ENCODE measurements around the gene EEIG2.

The EEIG2 gene

GRCh38 chr1:108585313-108585712, 25.4 kb downstream of the EEIG2 start:
- no peak for DNase-seq

- DNase-seq, result no peak
Observed at GRCh38 chr1:108590441-108590840, 30.5 kb downstream of the EEIG2 start.

- no peak for DNase-seq
Observed at GRCh38 chr1:108590957-108591356, 31.1 kb downstream of the EEIG2 start.

DNA sequence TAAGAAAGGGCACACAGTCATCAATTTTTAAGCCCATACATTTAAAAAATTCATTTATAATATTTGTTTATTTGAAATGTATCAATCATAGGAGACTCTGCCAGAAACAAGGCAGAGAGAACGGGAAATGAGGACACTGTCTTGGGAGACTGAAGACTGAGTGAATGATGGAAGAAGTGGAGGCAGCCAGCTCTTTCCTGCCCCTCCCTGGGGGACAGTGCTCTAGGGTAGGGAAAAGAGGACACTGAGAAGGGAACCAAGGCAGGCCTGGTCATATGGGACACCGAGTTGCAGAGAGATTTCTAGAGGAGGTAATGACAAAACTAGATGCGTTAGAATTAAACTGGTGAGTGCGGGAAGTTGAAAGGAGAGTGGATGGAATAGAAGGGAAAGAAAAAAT, 31.6 kb downstream of the EEIG2 start:
- DNase-seq, result no peak

DNA sequence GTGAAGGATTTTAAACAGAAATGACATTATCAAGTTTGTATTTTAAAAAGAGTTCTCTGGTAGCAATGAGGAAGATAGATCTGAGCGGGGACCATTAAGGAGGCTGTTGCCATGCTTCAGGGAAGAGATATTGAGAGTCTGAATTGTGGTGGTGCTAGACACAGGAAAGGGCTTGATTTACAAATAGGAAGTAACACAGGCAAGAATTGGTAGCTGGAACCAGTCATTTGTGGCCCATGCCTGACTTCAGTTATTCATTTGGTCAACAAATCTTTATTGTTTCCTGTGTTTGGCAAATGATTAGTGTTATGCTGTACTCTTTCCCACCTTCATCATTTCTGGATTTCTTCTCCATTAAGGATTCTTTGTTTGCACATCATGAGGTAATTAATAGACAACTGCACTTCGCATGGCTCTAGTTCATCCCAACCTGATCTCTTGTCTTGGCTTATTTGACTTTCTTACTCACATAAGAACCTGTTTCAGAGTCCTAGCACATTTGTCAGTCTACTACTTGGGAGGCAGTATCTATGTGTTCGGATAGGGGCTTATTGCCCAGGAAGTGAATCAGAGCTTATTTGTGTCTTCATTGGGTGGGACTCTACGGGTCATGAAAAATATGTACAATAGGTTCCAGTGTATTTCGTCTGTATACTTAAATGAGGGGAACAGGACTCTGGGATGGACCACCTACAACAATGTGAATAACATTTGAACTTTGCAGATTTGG, 32.3 kb downstream of the EEIG2 start:
- DNase-seq, result no peak

GRCh38 chr1:108593448-108593847, 33.5 kb downstream of the EEIG2 start:
- no peak for DNase-seq

GRCh38 chr1:108595507-108595906, 35.6 kb downstream of the EEIG2 start:
- DNase-seq, result no peak

DNA sequence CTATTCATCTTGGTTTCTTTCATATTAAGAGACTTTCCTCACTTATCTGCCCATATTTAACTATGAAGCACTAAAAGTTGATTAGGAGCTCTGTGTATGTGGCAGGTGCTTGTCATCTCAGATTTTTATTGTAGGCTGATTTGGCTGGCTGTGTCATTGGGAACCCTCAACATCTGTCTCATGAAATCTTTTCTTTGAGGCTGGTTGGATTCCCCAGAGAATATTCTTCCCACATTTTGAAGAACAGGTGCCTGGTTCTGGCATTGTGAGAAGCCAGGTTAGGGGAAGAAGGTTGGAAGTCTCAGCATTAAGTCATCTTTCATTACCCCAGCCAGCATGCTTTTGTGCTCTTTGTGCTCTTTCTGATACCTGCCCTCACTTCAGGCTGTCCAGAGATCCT, 37.1 kb downstream of the EEIG2 start:
- DNase-seq, result no peak

GRCh38 chr1:108598340-108598739, 38.4 kb downstream of the EEIG2 start:
- DNase-seq, result no peak

DNA sequence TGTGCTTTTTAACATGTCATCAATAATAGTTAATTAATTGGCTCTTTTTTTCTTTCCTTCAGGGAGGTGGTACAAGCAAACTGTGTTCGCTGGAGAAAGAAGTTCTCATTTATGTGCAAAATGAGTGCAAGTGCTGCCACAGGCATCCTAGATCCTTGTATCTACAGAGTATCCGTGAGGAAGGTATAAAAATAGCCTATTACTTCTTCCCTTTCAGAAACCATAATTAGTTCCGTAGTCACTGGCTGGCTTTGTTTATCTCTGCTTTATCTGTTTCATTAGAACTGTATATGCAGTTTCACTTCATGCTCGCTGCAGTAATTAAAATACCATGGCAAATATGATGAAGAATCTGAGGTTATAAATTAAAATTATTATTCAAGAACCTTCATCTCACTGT, 40.6 kb downstream of the EEIG2 start:
- no peak for DNase-seq

GRCh38 chr1:108601708-108602410, 42.0 kb downstream of the EEIG2 start:
- DNase-seq, result no peak

DNA sequence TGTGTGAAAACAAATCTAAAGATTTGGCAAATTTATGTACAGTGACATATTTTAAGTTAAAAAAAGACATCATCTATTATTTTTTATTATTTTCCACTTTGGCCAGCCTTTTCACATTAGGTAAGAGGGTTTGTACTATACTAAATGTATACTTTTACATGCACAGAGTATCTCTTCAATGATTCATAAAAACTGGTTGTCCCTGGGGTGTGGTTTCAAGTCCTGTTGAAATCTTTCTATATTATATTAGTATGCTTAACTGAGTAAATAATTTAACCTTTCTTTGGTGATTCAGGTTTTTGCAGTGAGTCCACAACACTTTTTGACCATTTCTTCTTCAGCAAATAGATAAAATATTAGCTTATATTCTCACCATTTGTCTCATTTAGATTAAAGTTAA, 45.7 kb downstream of the EEIG2 start:
- DNase-seq, result no peak

- DNase-seq, result no peak
Observed at GRCh38 chr1:108606478-108606877, 46.6 kb downstream of the EEIG2 start.

DNA sequence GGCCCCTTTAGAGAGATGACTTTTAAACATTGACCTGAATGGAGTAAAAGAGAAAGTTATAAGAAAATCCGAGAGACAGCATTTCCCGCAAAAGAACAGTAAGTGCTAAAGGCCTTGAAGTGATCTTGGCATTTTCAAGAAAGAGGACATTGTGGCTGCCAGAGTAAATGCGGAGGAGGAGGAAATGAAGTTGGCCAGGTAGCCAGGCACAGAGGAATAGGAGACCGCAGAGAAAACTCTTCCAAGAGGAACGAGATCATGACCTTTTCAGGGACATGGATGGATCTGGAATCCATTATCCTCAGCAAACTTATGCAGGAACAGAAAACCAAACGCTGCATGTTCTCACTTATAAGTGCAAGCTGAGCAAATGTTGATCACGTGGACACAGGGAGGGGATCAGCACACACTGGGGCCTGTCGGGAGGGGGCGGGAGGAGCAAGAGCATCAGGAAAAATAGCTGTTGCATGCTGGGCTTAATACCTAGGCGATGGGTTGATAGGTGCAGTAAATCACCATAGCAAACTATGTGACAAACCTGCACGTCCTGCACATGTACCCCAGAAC, 49.7 kb downstream of the EEIG2 start:
- no peak for DNase-seq

Measured in NCI-H526 (cell line).